ENCODE results near the gene BRICD5.

GRCh38 chr16:2172688-2173335, 37.9 kb downstream of the BRICD5 start:
- TF ChIP-seq EP300 (IDR thresholded peaks at IDR 0.05) (no peak), CTCF (IDR thresholded peaks at IDR 0.05) (no peak), POLR2A (IDR thresholded peaks at IDR 0.05) (no peak), POLR2AphosphoS5 (IDR thresholded peaks at IDR 0.05) (no peak)
